GM12891 (cell line): Measurements from ENCODE around the gene TEX101.
"Not testable (repeated sequence)": the region's sequence is repeated elsewhere in the genome, so short reads cannot be mapped to it uniquely, and the experiment has no call there.

Source experiments
- POLR2A ChIP-seq: IDR thresholded peaks from 2 replicates; pipeline ENCODE4 v1.6.1; 2011; ENCODE audit warnings: low read depth, low read length, control low read depth
- POLR2AphosphoS5 ChIP-seq: IDR thresholded peaks from 2 replicates; pipeline ENCODE4 v1.6.1; 2011; ENCODE audit warnings: low read depth, low read length, control low read depth

- TF ChIP-seq POLR2A, POLR2AphosphoS5: not testable (repeated sequence)
These were observed 49.0 kb upstream of the TEX101 start for GRCh38 chr19:43365677-43366076.
